ENCODE measurements around the gene PSORS1C2. TPM values are rescaled to one million over a fixed set of nuclear protein-coding genes. Genes with fewer than 3 reads are reported as not detected.

The PSORS1C2 gene
- total RNA-seq, 1 experiment from 2014 or later = 0.55 TPM

DNA sequence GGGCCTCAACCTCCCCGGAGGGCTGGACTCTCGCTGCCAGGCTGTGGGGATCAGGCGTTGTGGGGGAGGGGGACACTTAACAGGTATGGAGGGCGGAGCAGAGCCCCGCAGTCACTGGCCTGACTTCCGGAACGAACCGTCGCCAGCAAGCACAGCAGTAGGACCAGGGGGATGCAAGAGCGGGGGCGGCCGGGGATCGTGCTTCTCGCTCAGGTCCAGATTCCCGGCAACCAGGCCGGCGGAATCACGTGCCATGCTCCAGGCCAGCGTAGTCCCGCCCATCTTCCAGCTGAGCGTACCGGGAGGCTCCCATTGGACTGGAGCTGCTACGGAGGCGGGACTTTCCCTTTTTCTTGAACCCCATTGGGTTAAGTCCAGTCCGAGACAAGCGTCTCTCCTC lies 41.6 kb upstream of the PSORS1C2 start:
- H3K27me3 Mint-ChIP-seq (ENCODE audit: low read depth) = no peaks in the 10 kb centered on the region
- peaks cover 9% of the 10 kb centered on the region for H3K36me3 Mint-ChIP-seq
- no peak overlapping the region for H3K27ac Mint-ChIP-seq
- peak overlapping the region; percentile 65 for H3K4me3 Mint-ChIP-seq
- peaks cover 59% of the 10 kb centered on the region for H3K4me1 Mint-ChIP-seq
- POLR2A ChIA-PET = interaction anchor here (0.7 to 2.6 kb wide), 3 partner anchors 9 to 23 kb away, joined by 3 to 9 read pairs (median 3); no protein-coding TSS in a partner anchor
- CTCF ChIA-PET = interaction anchor here (0.6 to 1.3 kb wide), 4 partner anchors 8 to 186 kb away, joined by 3 to 5 read pairs (median 4); no protein-coding TSS in a partner anchor
- TF ChIP-seq ZNF138 (CRISPR knock-in tag; conservative IDR thresholded peaks at IDR 0.05) (0 out of 2 replicates have a peak, but pooled peaks have one; percentile 37), NFYB (CRISPR knock-in tag; conservative IDR thresholded peaks at IDR 0.05; ENCODE audit: low read depth) (peak; percentile 84), RORB (CRISPR knock-in tag; IDR thresholded peaks at IDR 0.05) (no peak), E2F5 (CRISPR knock-in tag; IDR thresholded peaks at IDR 0.05) (0 out of 2 replicates have a peak, but pooled peaks have one; percentile 34), ZBTB21 (CRISPR knock-in tag; IDR thresholded peaks at IDR 0.05; ENCODE audit: borderline replicate concordance) (0 out of 2 replicates have a peak, but pooled peaks have one; percentile 27), NR1H2 (CRISPR knock-in tag; IDR thresholded peaks at IDR 0.05) (no peak), USF2 (CRISPR knock-in tag; IDR thresholded peaks at IDR 0.05) (peak; percentile 43; the same call in 1 of the 2 replicates), PREB (CRISPR knock-in tag; IDR thresholded peaks at IDR 0.05; ENCODE audit: borderline replicate concordance) (no peak), TEAD4 (CRISPR knock-in tag; IDR thresholded peaks at IDR 0.05) (no peak)
- TF ChIP-seq, protein P1, sequence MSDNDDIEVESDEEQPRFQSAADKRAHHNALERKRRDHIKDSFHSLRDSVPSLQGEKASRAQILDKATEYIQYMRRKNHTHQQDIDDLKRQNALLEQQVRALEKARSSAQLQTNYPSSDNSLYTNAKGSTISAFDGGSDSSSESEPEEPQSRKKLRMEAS (CRISPR knock-in tag; IDR thresholded peaks at IDR 0.05) = peak; percentile 57; the same call in 1 of the 2 replicates
- TF ChIP-seq, protein P2, sequence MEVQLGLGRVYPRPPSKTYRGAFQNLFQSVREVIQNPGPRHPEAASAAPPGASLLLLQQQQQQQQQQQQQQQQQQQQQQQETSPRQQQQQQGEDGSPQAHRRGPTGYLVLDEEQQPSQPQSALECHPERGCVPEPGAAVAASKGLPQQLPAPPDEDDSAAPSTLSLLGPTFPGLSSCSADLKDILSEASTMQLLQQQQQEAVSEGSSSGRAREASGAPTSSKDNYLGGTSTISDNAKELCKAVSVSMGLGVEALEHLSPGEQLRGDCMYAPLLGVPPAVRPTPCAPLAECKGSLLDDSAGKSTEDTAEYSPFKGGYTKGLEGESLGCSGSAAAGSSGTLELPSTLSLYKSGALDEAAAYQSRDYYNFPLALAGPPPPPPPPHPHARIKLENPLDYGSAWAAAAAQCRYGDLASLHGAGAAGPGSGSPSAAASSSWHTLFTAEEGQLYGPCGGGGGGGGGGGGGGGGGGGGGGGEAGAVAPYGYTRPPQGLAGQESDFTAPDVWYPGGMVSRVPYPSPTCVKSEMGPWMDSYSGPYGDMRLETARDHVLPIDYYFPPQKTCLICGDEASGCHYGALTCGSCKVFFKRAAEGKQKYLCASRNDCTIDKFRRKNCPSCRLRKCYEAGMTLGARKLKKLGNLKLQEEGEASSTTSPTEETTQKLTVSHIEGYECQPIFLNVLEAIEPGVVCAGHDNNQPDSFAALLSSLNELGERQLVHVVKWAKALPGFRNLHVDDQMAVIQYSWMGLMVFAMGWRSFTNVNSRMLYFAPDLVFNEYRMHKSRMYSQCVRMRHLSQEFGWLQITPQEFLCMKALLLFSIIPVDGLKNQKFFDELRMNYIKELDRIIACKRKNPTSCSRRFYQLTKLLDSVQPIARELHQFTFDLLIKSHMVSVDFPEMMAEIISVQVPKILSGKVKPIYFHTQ (CRISPR knock-in tag; IDR thresholded peaks at IDR 0.05) = no peak
- ATAC-seq = peak; percentile 98
- DNase-seq (ENCODE audit: low spot score) = peak; percentile 87
- no peaks in the 10 kb centered on the region for H3K9me3 Mint-ChIP-seq

DNA sequence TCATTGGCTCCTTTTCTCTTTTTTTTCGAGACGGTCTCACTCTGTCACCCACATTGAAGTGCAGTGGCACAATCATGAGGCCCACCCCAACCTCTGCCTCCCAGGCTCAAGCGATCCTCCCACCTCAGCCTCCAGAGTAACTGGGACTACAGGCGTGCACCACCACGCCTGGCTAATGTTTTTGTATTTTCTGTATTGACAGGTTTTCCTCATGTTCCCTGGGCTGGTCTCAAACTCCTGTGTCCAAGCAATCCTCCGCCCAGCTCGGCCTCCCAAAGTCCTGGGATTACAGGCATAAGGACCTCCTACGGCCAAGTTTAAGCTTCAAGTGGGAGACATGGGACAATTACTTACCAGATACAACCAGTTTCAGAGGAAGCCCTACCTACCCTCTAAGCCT lies 41.0 kb upstream of the PSORS1C2 start:
- Mint-ChIP-seq H3K27me3 (ENCODE audit: low read depth) (no peaks in the 10 kb centered on the region), H3K4me3 (peak overlapping the region; percentile 65), H3K9me3 (no peaks in the 10 kb centered on the region), H3K4me1 (peaks cover 59% of the 10 kb centered on the region), H3K36me3 (peaks cover 9% of the 10 kb centered on the region), H3K27ac (peak overlapping the region; percentile 32; the same call in 1 of the 2 replicates)
- CTCF ChIA-PET = interaction anchor here (1.3 kb wide), 1 partner anchor 8 kb away, joined by 4 read pairs; no protein-coding TSS in a partner anchor
- ATAC-seq (no peak), DNase-seq (ENCODE audit: low spot score) (no peak)
- POLR2A ChIA-PET = interaction anchor here (1.0 to 2.6 kb wide), 2 partner anchors 8 to 15 kb away, joined by 3 to 9 read pairs; no protein-coding TSS in a partner anchor
- TF ChIP-seq NFATC4 (CRISPR knock-in tag; IDR thresholded peaks at IDR 0.05) (no peak), PRRX2 (CRISPR knock-in tag; IDR thresholded peaks at IDR 0.05) (no peak), IRF2 (CRISPR knock-in tag; IDR thresholded peaks at IDR 0.05; ENCODE audit: borderline replicate concordance, low read depth) (no peak), ZNF416 (CRISPR knock-in tag; IDR thresholded peaks at IDR 0.05) (no peak), ZNF317 (CRISPR knock-in tag; IDR thresholded peaks at IDR 0.05; ENCODE audit: borderline replicate concordance, low read depth) (no peak)
- TF ChIP-seq, protein P3, sequence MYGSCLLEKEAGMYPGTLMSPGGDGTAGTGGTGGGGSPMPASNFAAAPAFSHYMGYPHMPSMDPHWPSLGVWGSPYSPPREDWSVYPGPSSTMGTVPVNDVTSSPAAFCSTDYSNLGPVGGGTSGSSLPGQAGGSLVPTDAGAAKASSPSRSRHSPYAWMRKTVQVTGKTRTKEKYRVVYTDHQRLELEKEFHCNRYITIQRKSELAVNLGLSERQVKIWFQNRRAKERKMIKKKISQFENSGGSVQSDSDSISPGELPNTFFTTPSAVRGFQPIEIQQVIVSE (CRISPR knock-in tag; IDR thresholded peaks at IDR 0.05; ENCODE audit: borderline replicate concordance) = no peak
- TF ChIP-seq, protein P4, sequence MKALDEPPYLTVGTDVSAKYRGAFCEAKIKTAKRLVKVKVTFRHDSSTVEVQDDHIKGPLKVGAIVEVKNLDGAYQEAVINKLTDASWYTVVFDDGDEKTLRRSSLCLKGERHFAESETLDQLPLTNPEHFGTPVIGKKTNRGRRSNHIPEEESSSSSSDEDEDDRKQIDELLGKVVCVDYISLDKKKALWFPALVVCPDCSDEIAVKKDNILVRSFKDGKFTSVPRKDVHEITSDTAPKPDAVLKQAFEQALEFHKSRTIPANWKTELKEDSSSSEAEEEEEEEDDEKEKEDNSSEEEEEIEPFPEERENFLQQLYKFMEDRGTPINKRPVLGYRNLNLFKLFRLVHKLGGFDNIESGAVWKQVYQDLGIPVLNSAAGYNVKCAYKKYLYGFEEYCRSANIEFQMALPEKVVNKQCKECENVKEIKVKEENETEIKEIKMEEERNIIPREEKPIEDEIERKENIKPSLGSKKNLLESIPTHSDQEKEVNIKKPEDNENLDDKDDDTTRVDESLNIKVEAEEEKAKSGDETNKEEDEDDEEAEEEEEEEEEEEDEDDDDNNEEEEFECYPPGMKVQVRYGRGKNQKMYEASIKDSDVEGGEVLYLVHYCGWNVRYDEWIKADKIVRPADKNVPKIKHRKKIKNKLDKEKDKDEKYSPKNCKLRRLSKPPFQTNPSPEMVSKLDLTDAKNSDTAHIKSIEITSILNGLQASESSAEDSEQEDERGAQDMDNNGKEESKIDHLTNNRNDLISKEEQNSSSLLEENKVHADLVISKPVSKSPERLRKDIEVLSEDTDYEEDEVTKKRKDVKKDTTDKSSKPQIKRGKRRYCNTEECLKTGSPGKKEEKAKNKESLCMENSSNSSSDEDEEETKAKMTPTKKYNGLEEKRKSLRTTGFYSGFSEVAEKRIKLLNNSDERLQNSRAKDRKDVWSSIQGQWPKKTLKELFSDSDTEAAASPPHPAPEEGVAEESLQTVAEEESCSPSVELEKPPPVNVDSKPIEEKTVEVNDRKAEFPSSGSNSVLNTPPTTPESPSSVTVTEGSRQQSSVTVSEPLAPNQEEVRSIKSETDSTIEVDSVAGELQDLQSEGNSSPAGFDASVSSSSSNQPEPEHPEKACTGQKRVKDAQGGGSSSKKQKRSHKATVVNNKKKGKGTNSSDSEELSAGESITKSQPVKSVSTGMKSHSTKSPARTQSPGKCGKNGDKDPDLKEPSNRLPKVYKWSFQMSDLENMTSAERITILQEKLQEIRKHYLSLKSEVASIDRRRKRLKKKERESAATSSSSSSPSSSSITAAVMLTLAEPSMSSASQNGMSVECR (CRISPR knock-in tag; IDR thresholded peaks at IDR 0.05; ENCODE audit: borderline replicate concordance) = no peak
- TF ChIP-seq, protein P5, sequence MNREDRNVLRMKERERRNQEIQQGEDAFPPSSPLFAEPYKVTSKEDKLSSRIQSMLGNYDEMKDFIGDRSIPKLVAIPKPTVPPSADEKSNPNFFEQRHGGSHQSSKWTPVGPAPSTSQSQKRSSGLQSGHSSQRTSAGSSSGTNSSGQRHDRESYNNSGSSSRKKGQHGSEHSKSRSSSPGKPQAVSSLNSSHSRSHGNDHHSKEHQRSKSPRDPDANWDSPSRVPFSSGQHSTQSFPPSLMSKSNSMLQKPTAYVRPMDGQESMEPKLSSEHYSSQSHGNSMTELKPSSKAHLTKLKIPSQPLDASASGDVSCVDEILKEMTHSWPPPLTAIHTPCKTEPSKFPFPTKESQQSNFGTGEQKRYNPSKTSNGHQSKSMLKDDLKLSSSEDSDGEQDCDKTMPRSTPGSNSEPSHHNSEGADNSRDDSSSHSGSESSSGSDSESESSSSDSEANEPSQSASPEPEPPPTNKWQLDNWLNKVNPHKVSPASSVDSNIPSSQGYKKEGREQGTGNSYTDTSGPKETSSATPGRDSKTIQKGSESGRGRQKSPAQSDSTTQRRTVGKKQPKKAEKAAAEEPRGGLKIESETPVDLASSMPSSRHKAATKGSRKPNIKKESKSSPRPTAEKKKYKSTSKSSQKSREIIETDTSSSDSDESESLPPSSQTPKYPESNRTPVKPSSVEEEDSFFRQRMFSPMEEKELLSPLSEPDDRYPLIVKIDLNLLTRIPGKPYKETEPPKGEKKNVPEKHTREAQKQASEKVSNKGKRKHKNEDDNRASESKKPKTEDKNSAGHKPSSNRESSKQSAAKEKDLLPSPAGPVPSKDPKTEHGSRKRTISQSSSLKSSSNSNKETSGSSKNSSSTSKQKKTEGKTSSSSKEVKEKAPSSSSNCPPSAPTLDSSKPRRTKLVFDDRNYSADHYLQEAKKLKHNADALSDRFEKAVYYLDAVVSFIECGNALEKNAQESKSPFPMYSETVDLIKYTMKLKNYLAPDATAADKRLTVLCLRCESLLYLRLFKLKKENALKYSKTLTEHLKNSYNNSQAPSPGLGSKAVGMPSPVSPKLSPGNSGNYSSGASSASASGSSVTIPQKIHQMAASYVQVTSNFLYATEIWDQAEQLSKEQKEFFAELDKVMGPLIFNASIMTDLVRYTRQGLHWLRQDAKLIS (CRISPR knock-in tag; IDR thresholded peaks at IDR 0.05; ENCODE audit: borderline replicate concordance) = no peak

Measured in WTC11 (cell line).